ENCODE results near the gene ARSB. TPM values are rescaled to one million over a fixed set of nuclear protein-coding genes. Genes with fewer than 3 reads are reported as not detected.
A peak's percentile ranks its signal among the peaks of the same experiment; 100 is the strongest.

The ARSB gene
- total RNA-seq, 4 donors from 2014 or later: 23.0 to 109 (median 52.6) TPM

GRCh38 chr5:78803941-78804340 lies 181.2 kb downstream of the ARSB start:
- WGBS, 2 donors (ENCODE audit: low coverage in 1 of 2): 75 to 91% methylated on average over 1 of the region's 2 CpGs
- H3K9me3 ChIP-seq: no peaks in the 10 kb centered on the region

GRCh38 chr5:78803353-78803752 lies 181.8 kb downstream of the ARSB start:
- Histone ChIP-seq H3K27ac (peak overlapping the region in 1 of 4 donors; percentile 39), H3K36me3 (no peaks in the 10 kb centered on the region), H3K9me3 (no peaks in the 10 kb centered on the region), H3K4me3 (no peak overlapping the region), H3K4me1 (peaks cover 0 to 18% (median 0%) of the 10 kb centered on the region in 3 donors), H3K27me3 (no peaks in the 10 kb centered on the region)
- TF ChIP-seq CTCF (IDR thresholded peaks at IDR 0.05) (no peak), POLR2AphosphoS5 (IDR thresholded peaks at IDR 0.05) (no peak), EP300 (IDR thresholded peaks at IDR 0.05) (no peak), POLR2A (IDR thresholded peaks at IDR 0.05) (no peak)
- peak; percentile 89 for ATAC-seq
- WGBS, 2 donors (ENCODE audit: low coverage in 1 of 2): 45% methylated on average over 5 of the region's 6 CpGs; no CpG with 5 or more reads in 1 of the 2 donors

More at GRCh38 chr5:78803941-78804340, 181.2 kb downstream of the ARSB start:
- no peak for ATAC-seq
- Histone ChIP-seq H3K4me1 (peaks cover 0 to 18% (median 0%) of the 10 kb centered on the region in 3 donors), H3K27me3 (no peaks in the 10 kb centered on the region), H3K27ac (no peak overlapping the region), H3K36me3 (no peaks in the 10 kb centered on the region), H3K4me3 (no peak overlapping the region)
- TF ChIP-seq EP300 (IDR thresholded peaks at IDR 0.05) (no peak), CTCF (IDR thresholded peaks at IDR 0.05) (no peak), POLR2AphosphoS5 (IDR thresholded peaks at IDR 0.05) (no peak), POLR2A (IDR thresholded peaks at IDR 0.05) (no peak)

GRCh38 chr5:78801413-78801812 lies 183.7 kb downstream of the ARSB start:
- Histone ChIP-seq H3K4me3 (no peak overlapping the region), H3K27ac (no peak overlapping the region), H3K9me3 (no peaks in the 10 kb centered on the region), H3K27me3 (no peaks in the 10 kb centered on the region), H3K4me1 (peaks cover 0 to 18% (median 0%) of the 10 kb centered on the region in 3 donors), H3K36me3 (no peaks in the 10 kb centered on the region)
- 89 to 91% methylated on average over 4 to 7 of the region's 8 CpGs for WGBS, 2 donors (ENCODE audit: low coverage in 1 of 2)
- ATAC-seq: no peak
- TF ChIP-seq CTCF (IDR thresholded peaks at IDR 0.05) (no peak), POLR2AphosphoS5 (IDR thresholded peaks at IDR 0.05) (no peak), POLR2A (IDR thresholded peaks at IDR 0.05) (no peak), EP300 (IDR thresholded peaks at IDR 0.05) (no peak)

DNA sequence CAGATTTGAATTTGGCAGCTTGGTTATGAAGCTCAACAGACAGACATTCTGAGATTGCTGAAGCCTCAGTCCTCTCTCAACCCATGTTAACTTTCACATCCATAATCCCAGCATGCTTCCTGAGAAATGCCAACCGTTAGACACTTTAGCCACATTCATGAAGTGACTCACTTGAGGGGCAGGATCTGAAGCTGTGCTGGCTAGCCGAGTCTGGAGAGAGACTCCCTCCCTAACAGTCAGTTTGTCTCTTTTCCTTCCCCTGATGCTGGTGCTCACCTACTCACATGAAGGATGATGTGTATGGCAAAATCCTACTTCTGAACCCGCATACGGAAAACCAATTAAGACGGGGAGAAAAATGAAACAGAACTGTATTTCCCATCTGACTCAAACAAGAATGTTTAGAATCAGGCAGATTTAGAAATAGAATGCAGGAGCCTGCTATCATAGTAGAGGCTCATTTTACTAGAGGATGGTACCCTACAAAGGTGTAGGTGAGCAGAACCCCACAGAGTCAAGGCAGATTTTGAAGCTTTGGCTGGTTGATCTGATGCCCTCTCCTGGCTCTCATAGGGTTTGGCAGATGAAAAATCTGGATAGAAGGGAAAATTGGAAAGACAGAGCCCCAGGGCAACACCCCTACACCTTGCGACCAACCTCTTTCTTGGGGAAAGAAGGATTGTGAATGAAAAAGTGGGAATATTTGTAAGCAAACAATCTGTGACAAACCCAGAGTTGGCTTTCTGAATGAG lies 185.7 kb downstream of the ARSB start:
- no peak for ATAC-seq
- H3K27me3 ChIP-seq: no peaks in the 10 kb centered on the region
- WGBS, 2 donors (ENCODE audit: low coverage in 1 of 2): 30 to 77% methylated on average over 1 to 4 of the region's 6 CpGs
- no peak overlapping the region for H3K27ac ChIP-seq
- TF ChIP-seq CTCF (IDR thresholded peaks at IDR 0.05) (no peak), POLR2A (IDR thresholded peaks at IDR 0.05) (no peak), EP300 (IDR thresholded peaks at IDR 0.05) (no peak), POLR2AphosphoS5 (IDR thresholded peaks at IDR 0.05) (no peak)
- no peaks in the 10 kb centered on the region for H3K36me3 ChIP-seq
- peaks cover 0 to 17% (median 0%) of the 10 kb centered on the region in 3 donors for H3K4me1 ChIP-seq
- no peaks in the 10 kb centered on the region for H3K9me3 ChIP-seq
- H3K4me3 ChIP-seq: no peak overlapping the region

DNA sequence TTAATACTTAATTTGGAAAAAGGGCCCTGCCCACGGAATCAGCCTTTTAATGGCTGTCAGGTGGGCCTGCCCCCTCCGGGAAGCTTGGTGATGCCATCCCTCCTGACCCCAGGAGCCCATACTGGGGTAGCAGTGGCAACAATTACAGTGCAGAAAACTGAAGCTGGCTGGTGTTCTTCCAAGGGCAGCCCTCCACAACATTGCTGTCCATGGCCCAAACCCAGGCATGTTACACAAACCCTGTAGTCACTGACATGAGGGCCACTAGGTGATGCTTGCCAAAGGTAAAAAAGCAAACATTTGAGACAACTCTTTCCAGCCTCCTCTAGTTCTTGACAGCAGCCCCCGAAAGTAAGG lies 186.5 kb downstream of the ARSB start:
- Histone ChIP-seq H3K27me3 (no peaks in the 10 kb centered on the region), H3K4me3 (no peak overlapping the region), H3K4me1 (peaks cover 0 to 9% (median 0%) of the 10 kb centered on the region in 3 donors), H3K36me3 (no peaks in the 10 kb centered on the region), H3K9me3 (no peaks in the 10 kb centered on the region), H3K27ac (no peak overlapping the region)
- TF ChIP-seq POLR2AphosphoS5 (IDR thresholded peaks at IDR 0.05): no peak
- no peak for TF ChIP-seq EP300 (IDR thresholded peaks at IDR 0.05)
- no peak for TF ChIP-seq POLR2A (IDR thresholded peaks at IDR 0.05)
- no peak for TF ChIP-seq CTCF (IDR thresholded peaks at IDR 0.05)
- ATAC-seq: no peak
- WGBS, 2 donors (ENCODE audit: low coverage in 1 of 2): 49 to 80% methylated on average over 2 to 3 of the region's 3 CpGs

Data from gastroesophageal sphincter (tissue), 4 donors.